Progenitor cell of endocrine pancreas (in vitro differentiated cells): ENCODE measurements around the gene MAD1L1. TPM values are rescaled to one million over a fixed set of nuclear protein-coding genes. Genes with fewer than 3 reads are reported as not detected.

Experiments
- DNase-seq: peaks from one replicate; pipeline ENCODE4 v3.0.0; 2021; ENCODE audit warnings: low spot score; ENCODE audit not compliant: unreplicated experiment
- H3K27ac Mint-ChIP-seq: 2 replicates; pipeline ENCODE4 v1.8.0; 2021; ENCODE audit warnings: mild to moderate bottlenecking, moderate library complexity, mixed read lengths
- H3K27me3 Mint-ChIP-seq: 2 replicates; pipeline ENCODE4 v1.8.0; 2021; ENCODE audit warnings: mixed read lengths
- H3K36me3 Mint-ChIP-seq: 2 replicates; pipeline ENCODE4 v1.8.0; 2022; ENCODE audit warnings: mixed read lengths; ENCODE audit not compliant: insufficient read depth
- H3K4me1 Mint-ChIP-seq: 2 replicates; pipeline ENCODE4 v1.8.0; 2021; ENCODE audit warnings: low read depth, mixed read lengths
- H3K4me3 Mint-ChIP-seq: 2 replicates; pipeline ENCODE4 v1.8.0; 2021; ENCODE audit warnings: low read depth, mild to moderate bottlenecking, moderate library complexity, mixed read lengths
- H3K9me3 Mint-ChIP-seq: 2 replicates; pipeline ENCODE4 v1.8.0; 2021; ENCODE audit warnings: low read depth, mixed read lengths
- CTCF ChIP-seq: fragments of 200-600 bp; sonication (generic); IDR thresholded peaks from one replicate; pipeline ENCODE4 v1.5.0; 2021; ENCODE audit warnings: antibody characterized with exemption, mild to moderate bottlenecking; ENCODE audit not compliant: unreplicated experiment
- total RNA-seq: library from RNA; stranded (reverse); gene quantifications from 2 replicates; pipeline ENCODE4 v1.2.1, GENCODE V29; 2021

The MAD1L1 gene
- total RNA-seq, 1 donor from 2014 or later = 49.8 TPM

GRCh38 chr7:2106924-2107323 is 125.8 kb downstream of the MAD1L1 start:
- no peak for TF ChIP-seq CTCF
- Mint-ChIP-seq H3K27me3 (no peaks in the 10 kb centered on the region), H3K27ac (no peak overlapping the region), H3K36me3 (peaks cover 8% of the 10 kb centered on the region), H3K9me3 (no peaks in the 10 kb centered on the region), H3K4me1 (peaks cover 39% of the 10 kb centered on the region), H3K4me3 (no peak overlapping the region)
- no peak for DNase-seq

GRCh38 chr7:2106440-2106839 is 126.3 kb downstream of the MAD1L1 start:
- Mint-ChIP-seq H3K4me1 (peaks cover 41% of the 10 kb centered on the region), H3K27ac (peak overlapping the region; percentile 43), H3K4me3 (no peak overlapping the region), H3K9me3 (no peaks in the 10 kb centered on the region), H3K36me3 (peaks cover 6% of the 10 kb centered on the region), H3K27me3 (no peaks in the 10 kb centered on the region)
- no peak for DNase-seq
- no peak for TF ChIP-seq CTCF

- H3K27me3 Mint-ChIP-seq = no peaks in the 10 kb centered on the region
- no peak for DNase-seq
- peaks cover 37% of the 10 kb centered on the region for H3K4me1 Mint-ChIP-seq
These were observed 126.8 kb downstream of the MAD1L1 start for GRCh38 chr7:2105917-2106316.

GRCh38 chr7:2105280-2105679 is 127.5 kb downstream of the MAD1L1 start:
- H3K4me3 Mint-ChIP-seq = no peak overlapping the region
- no peak for DNase-seq
- no peak for TF ChIP-seq CTCF
- H3K9me3 Mint-ChIP-seq = no peaks in the 10 kb centered on the region
- H3K27ac Mint-ChIP-seq = peak overlapping the region; percentile 74
- peaks cover 39% of the 10 kb centered on the region for H3K4me1 Mint-ChIP-seq
- no peaks in the 10 kb centered on the region for H3K27me3 Mint-ChIP-seq
- H3K36me3 Mint-ChIP-seq = peaks cover 2% of the 10 kb centered on the region

More at GRCh38 chr7:2105917-2106316, 126.8 kb downstream of the MAD1L1 start:
- no peak overlapping the region for H3K27ac Mint-ChIP-seq
- H3K9me3 Mint-ChIP-seq = no peaks in the 10 kb centered on the region
- no peak for TF ChIP-seq CTCF
- peaks cover 5% of the 10 kb centered on the region for H3K36me3 Mint-ChIP-seq
- H3K4me3 Mint-ChIP-seq = no peak overlapping the region

- Mint-ChIP-seq H3K4me1 (peaks cover 43% of the 10 kb centered on the region), H3K4me3 (no peak overlapping the region), H3K9me3 (no peaks in the 10 kb centered on the region), H3K27ac (no peak overlapping the region), H3K27me3 (no peaks in the 10 kb centered on the region), H3K36me3 (peaks cover 2% of the 10 kb centered on the region)
- no peak for DNase-seq
- TF ChIP-seq CTCF = no peak
These were observed 128.0 kb downstream of the MAD1L1 start for GRCh38 chr7:2104716-2105115.
